Type B pancreatic cell (in vitro differentiated cells): Measurements from ENCODE around the gene BANP. TPM values are rescaled to one million over a fixed set of nuclear protein-coding genes. Genes with fewer than 3 reads are reported as not detected.
"Not testable (repeated sequence)": the region's sequence is repeated elsewhere in the genome, so short reads cannot be mapped to it uniquely, and the experiment has no call there.

Source experiments
- DNase-seq: peaks from one replicate; pipeline ENCODE4 v3.0.0; 2021; ENCODE audit warnings: mixed read lengths; ENCODE audit not compliant: unreplicated experiment; ENCODE audit errors: extremely low spot score
- H3K27ac Mint-ChIP-seq: 2 replicates; pipeline ENCODE4 v1.8.0; 2021; ENCODE audit warnings: mild to moderate bottlenecking, mixed read lengths
- H3K27me3 Mint-ChIP-seq: 2 replicates; pipeline ENCODE4 v1.8.0; 2021; ENCODE audit warnings: mixed read lengths
- H3K36me3 Mint-ChIP-seq: 2 replicates; pipeline ENCODE4 v1.8.0; 2021; ENCODE audit warnings: mixed read lengths
- H3K4me1 Mint-ChIP-seq: one replicate; pipeline ENCODE4 v1.8.0; 2021; ENCODE audit warnings: mixed read lengths; ENCODE audit not compliant: unreplicated experiment
- H3K4me3 Mint-ChIP-seq: 2 replicates; pipeline ENCODE4 v1.8.0; 2021; ENCODE audit warnings: mild to moderate bottlenecking, mixed read lengths
- H3K9me3 Mint-ChIP-seq: 2 replicates; pipeline ENCODE4 v1.8.0; 2021; ENCODE audit warnings: mixed read lengths
- total RNA-seq: library from RNA; stranded (reverse); gene quantifications from 2 replicates; pipeline ENCODE4 v1.2.1, GENCODE V29; 2021; ENCODE audit warnings: low replicate concordance
- TF ChIP-seq, protein P1 (sequence below): fragments of 200-600 bp; sonication (generic); conservative IDR thresholded peaks from 2 replicates; pipeline ENCODE4 v1.5.0; 2021; ENCODE audit warnings: antibody characterized with exemption, mild to moderate bottlenecking

BANP gene
- total RNA-seq, 1 donor from 2014 or later, result 36.9 TPM

DNA sequence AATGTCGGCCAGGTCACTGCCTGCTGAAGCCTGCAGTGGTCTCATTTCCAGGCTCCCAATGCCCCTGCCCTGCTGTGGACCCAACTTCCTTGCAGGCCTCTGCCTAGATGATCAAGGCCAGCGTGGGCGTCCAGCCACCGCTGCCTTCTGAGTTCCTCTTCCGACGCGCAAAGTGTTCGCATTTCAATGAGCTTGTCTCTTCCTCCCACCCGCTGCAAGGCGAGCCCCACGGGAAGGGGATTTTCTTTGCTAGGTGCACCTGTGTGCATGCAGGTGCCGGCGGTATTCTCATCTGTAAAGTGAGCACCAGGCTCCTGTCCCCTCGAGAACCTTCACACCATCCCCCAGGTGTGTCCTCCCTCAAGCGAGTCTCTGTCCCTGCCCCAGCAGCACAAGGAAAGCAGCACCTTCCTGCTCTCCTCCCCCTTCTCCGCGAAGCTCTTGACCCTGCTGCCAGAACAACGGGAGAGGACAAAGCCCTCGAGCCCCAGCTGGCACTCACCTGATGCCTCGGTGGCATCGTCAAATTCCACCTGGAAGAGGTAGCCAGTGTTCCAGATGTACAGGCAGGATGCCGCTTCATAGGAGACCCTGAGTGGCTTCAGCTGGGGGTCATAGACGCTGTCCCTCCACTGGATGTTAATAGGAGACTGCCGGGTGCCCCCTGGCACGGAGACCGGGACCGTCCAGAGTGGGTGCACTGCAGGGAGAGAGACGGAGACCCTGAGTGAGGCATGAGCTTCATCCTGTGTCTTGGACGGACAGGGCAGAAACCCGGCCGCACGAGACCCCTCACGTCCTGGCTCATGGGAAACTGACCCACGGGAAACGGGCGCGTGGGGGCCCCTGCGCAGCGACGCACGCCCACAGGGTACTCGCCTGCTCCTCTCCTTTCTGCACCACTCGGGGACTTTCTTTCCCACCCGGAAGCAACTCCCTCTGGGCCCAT, 24.7 kb upstream of the BANP start:
- no peak overlapping the region for H3K27ac Mint-ChIP-seq
- H3K36me3 Mint-ChIP-seq, result no peaks in the 10 kb centered on the region
- peaks cover 4% of the 10 kb centered on the region for H3K4me1 Mint-ChIP-seq
- DNase-seq, result no peak
- TF ChIP-seq, protein P1, sequence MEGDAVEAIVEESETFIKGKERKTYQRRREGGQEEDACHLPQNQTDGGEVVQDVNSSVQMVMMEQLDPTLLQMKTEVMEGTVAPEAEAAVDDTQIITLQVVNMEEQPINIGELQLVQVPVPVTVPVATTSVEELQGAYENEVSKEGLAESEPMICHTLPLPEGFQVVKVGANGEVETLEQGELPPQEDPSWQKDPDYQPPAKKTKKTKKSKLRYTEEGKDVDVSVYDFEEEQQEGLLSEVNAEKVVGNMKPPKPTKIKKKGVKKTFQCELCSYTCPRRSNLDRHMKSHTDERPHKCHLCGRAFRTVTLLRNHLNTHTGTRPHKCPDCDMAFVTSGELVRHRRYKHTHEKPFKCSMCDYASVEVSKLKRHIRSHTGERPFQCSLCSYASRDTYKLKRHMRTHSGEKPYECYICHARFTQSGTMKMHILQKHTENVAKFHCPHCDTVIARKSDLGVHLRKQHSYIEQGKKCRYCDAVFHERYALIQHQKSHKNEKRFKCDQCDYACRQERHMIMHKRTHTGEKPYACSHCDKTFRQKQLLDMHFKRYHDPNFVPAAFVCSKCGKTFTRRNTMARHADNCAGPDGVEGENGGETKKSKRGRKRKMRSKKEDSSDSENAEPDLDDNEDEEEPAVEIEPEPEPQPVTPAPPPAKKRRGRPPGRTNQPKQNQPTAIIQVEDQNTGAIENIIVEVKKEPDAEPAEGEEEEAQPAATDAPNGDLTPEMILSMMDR, result no peak
- no peaks in the 10 kb centered on the region for H3K27me3 Mint-ChIP-seq
- no peaks in the 10 kb centered on the region for H3K9me3 Mint-ChIP-seq
- H3K4me3 Mint-ChIP-seq, result no peak overlapping the region

DNA sequence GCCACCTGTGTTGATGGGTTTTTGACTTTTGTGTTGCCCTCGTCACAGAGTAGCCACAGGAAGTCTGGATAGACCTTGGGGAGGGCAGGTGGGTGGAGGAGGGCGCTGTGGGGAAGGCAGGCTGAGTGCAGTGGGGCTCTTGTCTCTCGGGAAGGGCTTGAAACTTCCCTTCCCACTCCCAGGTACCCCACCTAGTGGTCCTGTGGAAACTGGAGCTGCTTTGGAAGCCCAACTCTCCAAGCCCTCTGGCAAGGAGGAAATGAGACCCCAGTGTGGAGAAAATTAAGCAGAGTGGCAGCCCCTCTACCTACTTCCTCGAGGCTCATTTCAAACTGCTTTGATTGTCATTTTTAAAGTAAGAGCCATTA, 24.1 kb upstream of the BANP start:
- DNase-seq, result no peak
- Mint-ChIP-seq H3K27ac (no peak overlapping the region), H3K36me3 (no peaks in the 10 kb centered on the region), H3K27me3 (no peaks in the 10 kb centered on the region), H3K4me1 (peaks cover 4% of the 10 kb centered on the region), H3K9me3 (no peaks in the 10 kb centered on the region), H3K4me3 (no peak overlapping the region)
- TF ChIP-seq, protein P1, result no peak

DNA sequence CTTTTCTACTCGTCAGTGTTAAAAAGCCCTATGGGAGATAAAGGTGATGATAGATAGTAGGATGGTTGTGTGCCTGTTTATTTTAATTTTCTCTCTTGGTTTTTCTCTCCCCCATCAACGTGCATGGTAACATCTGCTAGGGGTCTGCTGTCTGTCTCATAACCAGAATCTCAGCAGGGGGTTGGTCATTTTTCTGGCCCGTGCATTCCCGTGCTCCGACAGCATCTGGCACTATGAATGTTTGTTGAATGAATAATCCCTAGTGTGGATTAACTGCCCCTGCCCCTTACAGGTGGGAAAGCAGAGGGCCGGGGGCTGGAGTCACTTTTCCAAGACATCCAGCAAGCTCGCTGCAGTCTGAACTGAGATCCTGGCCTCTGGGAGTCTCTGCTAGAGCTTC, 21.2 kb upstream of the BANP start:
- no peak overlapping the region for H3K4me3 Mint-ChIP-seq

DNA sequence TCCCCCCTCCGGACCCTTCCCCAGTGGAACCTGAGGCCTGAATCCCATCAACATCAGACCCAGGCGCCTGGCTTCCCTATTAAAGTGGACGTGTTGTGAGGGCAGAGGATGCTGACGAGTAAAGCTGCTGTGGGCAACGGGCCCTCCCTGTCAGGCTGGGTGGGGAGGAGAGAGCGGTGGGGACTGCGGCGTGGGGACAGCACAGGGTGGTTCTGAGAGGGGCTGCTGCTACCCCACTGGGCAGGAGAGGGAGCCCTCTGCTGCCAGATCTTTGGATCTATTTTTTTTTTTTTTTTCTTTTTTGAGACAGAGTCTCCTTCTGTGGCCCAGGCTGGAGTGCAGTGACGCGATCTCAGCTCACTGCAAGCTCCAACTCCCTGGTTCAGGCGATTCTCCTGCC, 20.8 kb upstream of the BANP start:
- Mint-ChIP-seq H3K4me1 (peaks cover 4% of the 10 kb centered on the region), H3K9me3 (no peaks in the 10 kb centered on the region), H3K27me3 (no peaks in the 10 kb centered on the region), H3K4me3 (no peak overlapping the region), H3K27ac (no peak overlapping the region), H3K36me3 (no peaks in the 10 kb centered on the region)
- DNase-seq, result no peak
- TF ChIP-seq, protein P1, result peak; percentile 37

More for the DNA sequence above, 21.2 kb upstream of the BANP start:
- H3K9me3 Mint-ChIP-seq, result no peaks in the 10 kb centered on the region
- no peak for DNase-seq
- H3K27me3 Mint-ChIP-seq, result no peaks in the 10 kb centered on the region
- peaks cover 4% of the 10 kb centered on the region for H3K4me1 Mint-ChIP-seq
- no peaks in the 10 kb centered on the region for H3K36me3 Mint-ChIP-seq
- H3K27ac Mint-ChIP-seq, result no peak overlapping the region
- TF ChIP-seq, protein P1, result no peak

DNA sequence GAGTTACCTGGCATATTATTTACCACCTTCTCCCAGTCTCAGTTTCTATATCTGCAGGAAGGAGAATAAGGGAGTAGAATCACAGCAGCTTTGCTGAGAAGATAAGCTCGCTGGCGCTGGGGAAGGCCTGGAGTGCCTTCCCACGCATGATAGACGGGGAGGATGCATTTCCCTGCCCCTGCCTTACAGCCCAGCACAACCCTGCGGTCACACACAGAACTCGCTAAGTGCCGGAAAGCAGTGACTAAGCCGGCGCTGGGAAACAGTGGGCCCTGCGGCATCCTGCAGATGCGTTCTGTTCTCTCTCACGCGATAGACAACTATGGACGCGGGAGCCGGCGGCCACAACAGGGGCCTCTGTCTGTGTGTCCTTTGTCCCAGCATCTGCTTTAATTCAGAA, 19.7 kb upstream of the BANP start:
- Mint-ChIP-seq H3K4me3 (no peak overlapping the region), H3K9me3 (no peaks in the 10 kb centered on the region), H3K27ac (no peak overlapping the region), H3K4me1 (peaks cover under 1% of the 10 kb centered on the region), H3K36me3 (no peaks in the 10 kb centered on the region), H3K27me3 (no peaks in the 10 kb centered on the region)
- TF ChIP-seq, protein P1, result no peak
- DNase-seq, result no peak

DNA sequence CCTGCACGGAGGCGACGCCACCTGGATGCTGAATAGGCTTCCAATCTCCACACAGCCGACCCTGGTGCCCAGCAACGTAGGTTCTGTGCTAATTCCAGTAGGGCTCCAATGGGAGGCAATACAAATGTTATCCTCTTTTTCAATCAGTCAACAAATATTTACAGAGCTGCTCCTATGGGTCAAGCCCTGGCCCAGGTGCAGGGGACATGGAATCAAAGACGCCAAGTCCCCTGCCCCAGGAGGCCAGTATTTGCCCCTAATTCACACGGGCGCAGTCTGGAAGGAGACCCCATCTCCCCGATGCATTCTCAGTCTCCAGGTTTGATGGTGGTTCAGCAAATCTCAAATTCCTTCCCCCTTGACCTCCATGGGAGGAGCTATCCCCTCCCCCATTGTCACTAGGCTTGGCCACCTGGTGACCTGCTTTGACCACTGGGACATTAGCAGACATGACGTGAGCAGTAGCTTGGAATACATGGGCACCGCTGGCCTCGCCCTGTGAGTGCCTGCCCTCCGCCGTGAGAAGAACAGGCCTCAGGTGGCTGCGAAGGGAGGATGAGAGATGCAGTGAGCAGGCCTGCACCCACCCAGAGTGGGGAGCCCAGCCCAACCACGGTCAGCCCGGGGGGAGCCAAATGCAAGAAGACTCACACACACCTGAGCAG, 18.6 kb upstream of the BANP start:
- H3K4me1 Mint-ChIP-seq, H3K27me3 Mint-ChIP-seq, H3K4me3 Mint-ChIP-seq, H3K9me3 Mint-ChIP-seq, H3K36me3 Mint-ChIP-seq, DNase-seq: not testable (repeated sequence)
- peak overlapping the region; percentile 74 for H3K27ac Mint-ChIP-seq
